Spleen (tissue), 7 donors: ENCODE data around the gene ARHGEF37.
"Not testable (repeated sequence)": the region's sequence is repeated elsewhere in the genome, so short reads cannot be mapped to it uniquely, and the experiment has no call there.

Experiments used
- CTCF ChIP-seq, 11 experiments: fragments of 200-600 bp in 7 of 11; fragments of 450-650 bp in 4 of 11; sonication (generic) in 4 of 11; IDR thresholded peaks in 8 of 11; conservative IDR thresholded peaks in 3 of 11; 1 replicate in 7 of 11; 2 replicates in 4 of 11; pipeline versions ENCODE4 v1.4.0 to v1.8.0; 2016 to 2021; ENCODE audit warnings: antibody characterized with exemption in 11 of 11, inconsistent platforms in 4 of 11, mild to moderate bottlenecking in 1 of 11
- POLR2A ChIP-seq, 3 donors: fragments of 450-650 bp; IDR thresholded peaks; one replicate each; pipeline ENCODE4 v1.5.1; 2017; ENCODE audit warnings: antibody characterized with exemption in 3 of 3, mild to moderate bottlenecking in 1 of 3
- POLR2AphosphoS5 ChIP-seq, 3 donors: sonication (generic); formaldehyde crosslinking; IDR thresholded peaks; one replicate each; pipeline ENCODE4 v1.5.1; 2017; ENCODE audit warnings: antibody characterized with exemption in 3 of 3
- donor health status: DM: no; HTN: no; CAD: no; lungs with moderate emphysema.
- donor health status: DM: no; HTN: no; CAD: no.
- donor health status: DM: no; HTN: no; CAD: no.

DNA sequence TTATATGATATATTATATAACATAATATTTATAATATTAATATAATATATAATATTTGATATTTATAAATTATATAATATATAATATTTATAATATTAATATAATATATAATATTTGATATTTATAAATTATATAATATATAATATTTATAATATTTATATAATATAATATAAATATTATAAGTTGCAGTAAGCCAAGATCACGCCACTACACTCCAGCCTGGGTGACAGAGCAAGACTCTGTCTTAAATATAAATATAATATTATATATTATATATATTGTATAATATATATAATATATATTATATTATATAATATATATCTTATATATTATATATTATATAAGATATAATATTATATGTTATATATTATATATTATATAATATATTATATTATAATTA lies 68.4 kb downstream of the ARHGEF37 start:
- TF ChIP-seq POLR2AphosphoS5 (IDR thresholded peaks at IDR 0.05); CTCF (IDR thresholded peaks at IDR 0.05 in 8 of 11, conservative IDR thresholded peaks at IDR 0.05 in 3 of 11); POLR2A (IDR thresholded peaks at IDR 0.05): not testable (repeated sequence)
